Stimulated activated CD8-positive, alpha-beta memory T cell treated with anti-CD3 and anti-CD28 coated beads, Interleukin-15, amount 100 ng/mL, for 4 hours (primary cell): ENCODE measurements around the gene CAPZB.
"Not testable (repeated sequence)": the region's sequence is repeated elsewhere in the genome, so short reads cannot be mapped to it uniquely, and the experiment has no call there.

Experiments
- DNase-seq, 2 donors: peaks; one replicate each; pipeline ENCODE4 v3.0.0-alpha.2; 2020; ENCODE audit warnings: low read depth in 2 of 2

CAPZB gene

DNA sequence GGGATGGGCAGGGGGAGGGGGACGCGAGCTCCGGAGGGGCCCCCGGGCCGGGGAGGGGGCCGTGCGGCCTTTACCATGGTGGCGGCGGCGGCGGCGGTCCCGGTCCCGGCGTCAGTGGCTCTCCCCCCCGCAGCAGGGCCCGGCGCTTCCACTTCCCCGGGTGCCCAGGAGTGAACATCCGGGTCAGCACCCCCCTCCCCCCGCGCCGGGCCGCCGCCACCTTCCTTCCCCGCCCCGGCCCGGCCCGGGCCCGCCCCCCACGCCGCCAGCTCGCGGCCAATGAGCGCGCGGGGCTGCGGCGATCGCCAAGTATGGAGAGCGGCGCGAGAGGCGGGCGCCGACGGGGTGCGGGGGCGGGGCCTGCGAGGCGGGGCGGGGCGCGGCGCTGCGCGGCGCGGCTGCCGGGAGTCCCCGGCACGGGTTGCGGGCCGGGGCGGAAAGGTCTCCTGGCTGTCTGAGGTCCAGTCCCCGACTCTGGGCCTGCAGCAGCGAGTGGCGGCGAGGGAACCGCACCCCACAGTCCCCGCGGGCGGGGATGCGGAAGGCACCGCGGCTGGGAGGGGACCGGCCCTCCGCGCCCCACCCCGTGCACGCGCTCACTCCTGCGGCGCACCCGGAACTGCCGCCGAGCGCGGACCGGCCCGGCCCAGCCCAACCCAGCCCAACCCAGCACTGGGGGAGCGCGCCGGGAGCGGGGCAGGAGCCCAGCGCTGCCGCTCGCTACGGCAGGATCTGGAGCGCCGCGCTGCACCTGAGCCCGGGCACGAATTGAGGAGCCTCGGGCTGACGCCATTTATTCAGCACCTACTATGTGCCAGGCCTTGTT, at the start of gene CAPZB:
Gene CAPZB, minus strand, starts transcription at position 178 of the 826 bp plus-strand sequence. Its CDS starts 101 bp downstream, at position 77.
- DNase-seq, result peak; percentile 86 to 91

GRCh38 chr1:19534281-19534680, 48.9 kb upstream of the CAPZB start:
- no peak for DNase-seq

DNA sequence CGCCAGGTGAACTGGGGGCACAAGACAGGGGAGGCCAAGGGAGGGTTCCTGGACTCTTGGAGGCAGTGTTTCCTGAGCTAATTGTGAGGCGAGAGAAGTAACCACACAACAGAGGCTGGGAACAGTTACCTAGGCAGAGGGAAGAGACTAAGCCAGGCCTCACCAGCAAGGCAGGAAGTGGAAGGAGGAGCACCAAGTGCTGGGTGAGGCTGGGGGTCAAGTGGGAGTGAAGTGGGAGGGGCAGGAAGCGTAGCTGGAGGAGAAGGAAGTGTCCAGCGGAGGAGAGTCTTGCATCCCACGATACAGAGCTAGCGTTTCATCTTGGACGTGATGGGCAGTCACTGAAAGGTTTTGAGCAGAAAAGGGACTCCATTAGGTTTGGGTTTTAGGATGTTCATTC, 48.3 kb upstream of the CAPZB start:
- no peak for DNase-seq

- no peak for DNase-seq
These were observed 47.2 kb upstream of the CAPZB start for GRCh38 chr1:19532519-19532918.

- DNase-seq, result no peak
These were observed 44.3 kb upstream of the CAPZB start for GRCh38 chr1:19529664-19530063.

- DNase-seq, result no peak
These were observed 43.1 kb upstream of the CAPZB start for GRCh38 chr1:19528438-19528837.

DNA sequence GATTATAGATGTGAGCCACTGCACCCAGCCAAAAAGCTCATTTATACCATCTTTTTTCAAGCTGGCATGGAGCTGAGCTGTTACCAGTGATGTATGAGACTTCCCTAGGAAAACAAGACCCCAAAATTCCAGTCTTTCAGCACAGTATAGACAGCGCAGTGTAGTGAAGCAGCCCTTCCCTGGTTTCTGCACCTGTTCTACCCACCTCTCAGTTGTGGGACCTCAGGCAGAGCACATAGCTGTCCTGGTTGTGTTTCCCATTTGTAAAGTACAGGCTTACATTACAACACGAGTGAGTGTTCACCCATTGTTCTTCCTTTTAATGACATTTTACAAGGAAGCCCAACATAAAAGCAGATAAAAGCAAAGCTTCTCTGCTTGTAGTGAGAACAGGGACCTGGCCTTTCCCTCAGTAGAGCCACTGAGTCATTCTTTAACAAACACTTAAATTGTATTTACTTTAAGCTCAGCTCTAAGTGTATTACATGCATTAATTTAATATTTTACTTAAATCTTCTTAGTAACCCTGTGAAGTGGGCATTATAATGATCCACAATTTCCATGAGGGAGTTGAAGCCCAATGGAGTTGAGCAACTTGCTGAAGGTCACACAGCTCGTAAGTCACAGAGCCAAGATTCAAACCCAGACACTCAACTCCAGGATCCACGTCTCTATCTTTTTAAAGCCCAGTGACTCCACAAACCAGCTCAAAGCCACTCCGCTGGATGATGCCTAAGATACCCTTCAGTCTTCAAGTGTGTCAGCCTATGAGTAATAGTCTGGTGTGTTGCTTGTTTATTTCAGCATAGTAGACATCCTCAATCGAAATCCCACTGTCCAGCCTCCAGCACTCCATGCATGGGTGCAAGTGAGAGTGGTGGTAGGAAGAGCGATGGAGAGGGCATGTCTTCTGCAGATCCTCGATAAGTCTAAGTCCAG, 40.5 kb upstream of the CAPZB start:
- DNase-seq, result no peak

GRCh38 chr1:19524791-19525190, 39.5 kb upstream of the CAPZB start:
- DNase-seq, result no peak

- not testable (repeated sequence) for DNase-seq
These were observed 37.2 kb upstream of the CAPZB start for GRCh38 chr1:19522570-19522969.

GRCh38 chr1:19521411-19521810, 36.1 kb upstream of the CAPZB start:
- no peak for DNase-seq

DNA sequence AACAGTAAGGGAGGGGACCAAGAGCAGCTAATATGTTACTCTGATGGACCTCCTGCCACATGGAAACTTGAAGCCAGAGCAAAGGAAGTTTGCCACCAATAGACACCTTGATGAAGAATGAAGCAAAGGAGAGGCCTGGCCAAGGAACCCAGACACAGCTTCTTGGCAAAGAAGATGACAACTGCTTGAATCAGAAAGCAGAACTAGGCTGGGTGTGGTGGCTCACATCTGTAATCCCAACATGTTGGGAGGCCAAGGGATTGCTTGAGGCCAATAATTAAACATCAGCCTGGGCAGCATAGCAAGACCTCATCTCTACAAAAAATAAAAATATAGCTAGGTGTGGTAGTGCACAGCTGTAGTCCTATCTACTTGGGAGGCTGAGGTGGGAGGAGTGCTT, 31.7 kb upstream of the CAPZB start:
- DNase-seq, result no peak

DNA sequence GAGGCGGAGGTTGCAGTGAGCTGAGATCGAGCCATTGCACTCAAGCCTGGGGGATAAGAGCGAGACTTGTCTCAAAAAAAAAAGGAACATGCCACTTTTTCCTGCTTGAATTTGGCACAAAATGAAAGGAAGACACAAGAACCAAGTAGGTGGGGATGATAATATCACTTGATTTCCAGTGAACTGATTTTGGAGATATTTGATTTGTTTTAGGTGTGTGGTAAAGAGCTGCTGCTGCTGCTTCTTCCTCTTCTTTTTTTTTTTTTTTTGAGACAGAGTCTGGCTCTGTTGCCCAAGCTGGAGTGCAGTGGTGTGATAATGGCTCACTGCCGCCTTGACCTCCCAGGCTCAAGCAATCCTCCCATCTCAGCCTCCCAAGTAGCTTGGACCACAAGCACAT, 29.9 kb upstream of the CAPZB start:
- no peak for DNase-seq

GRCh38 chr1:19514391-19514831, 29.1 kb upstream of the CAPZB start:
- no peak for DNase-seq

GRCh38 chr1:19512545-19512944, 27.2 kb upstream of the CAPZB start:
- DNase-seq, result no peak

- no peak for DNase-seq
These were observed 25.8 kb upstream of the CAPZB start for GRCh38 chr1:19511116-19511515.

DNA sequence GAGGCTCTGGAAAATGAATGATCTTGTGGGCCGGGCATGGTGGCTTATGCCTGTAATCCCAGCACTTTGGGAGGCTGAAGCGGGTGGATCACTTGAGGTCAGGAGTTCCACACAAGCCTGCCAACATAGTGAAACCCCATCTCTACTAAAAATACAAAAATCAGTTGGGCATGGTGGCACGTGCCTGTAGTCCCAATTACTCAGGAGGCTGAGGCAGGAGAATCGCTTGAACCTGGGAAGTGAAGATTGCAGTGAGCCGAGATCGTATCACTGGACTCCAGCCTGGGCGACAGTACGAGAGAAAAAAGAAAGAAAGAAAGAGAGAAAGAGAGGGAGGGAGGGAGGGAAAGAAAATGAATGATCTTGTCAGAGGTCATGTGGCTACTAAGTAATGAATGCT, 24.3 kb upstream of the CAPZB start:
- DNase-seq, result not testable (repeated sequence)

DNA sequence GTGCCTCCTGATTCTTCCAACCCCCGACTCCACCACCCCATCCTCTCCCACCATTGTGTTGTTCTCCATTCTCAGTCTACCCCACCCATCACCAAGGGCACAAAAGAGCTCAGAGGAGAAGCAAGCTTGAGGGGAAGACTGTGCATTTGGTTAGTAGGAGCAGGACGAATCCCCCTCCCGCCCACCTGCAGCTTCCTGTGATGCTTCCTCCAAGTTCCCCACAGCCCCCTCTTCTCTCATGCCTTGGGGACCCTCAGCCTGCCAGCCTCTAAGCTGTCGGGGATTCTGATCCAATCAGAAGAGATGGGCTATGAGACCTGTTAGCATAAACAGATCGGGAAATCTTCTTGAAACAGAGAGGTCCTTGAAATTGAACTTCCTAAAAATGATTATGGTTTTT, 22.2 kb upstream of the CAPZB start:
- no peak for DNase-seq

DNA sequence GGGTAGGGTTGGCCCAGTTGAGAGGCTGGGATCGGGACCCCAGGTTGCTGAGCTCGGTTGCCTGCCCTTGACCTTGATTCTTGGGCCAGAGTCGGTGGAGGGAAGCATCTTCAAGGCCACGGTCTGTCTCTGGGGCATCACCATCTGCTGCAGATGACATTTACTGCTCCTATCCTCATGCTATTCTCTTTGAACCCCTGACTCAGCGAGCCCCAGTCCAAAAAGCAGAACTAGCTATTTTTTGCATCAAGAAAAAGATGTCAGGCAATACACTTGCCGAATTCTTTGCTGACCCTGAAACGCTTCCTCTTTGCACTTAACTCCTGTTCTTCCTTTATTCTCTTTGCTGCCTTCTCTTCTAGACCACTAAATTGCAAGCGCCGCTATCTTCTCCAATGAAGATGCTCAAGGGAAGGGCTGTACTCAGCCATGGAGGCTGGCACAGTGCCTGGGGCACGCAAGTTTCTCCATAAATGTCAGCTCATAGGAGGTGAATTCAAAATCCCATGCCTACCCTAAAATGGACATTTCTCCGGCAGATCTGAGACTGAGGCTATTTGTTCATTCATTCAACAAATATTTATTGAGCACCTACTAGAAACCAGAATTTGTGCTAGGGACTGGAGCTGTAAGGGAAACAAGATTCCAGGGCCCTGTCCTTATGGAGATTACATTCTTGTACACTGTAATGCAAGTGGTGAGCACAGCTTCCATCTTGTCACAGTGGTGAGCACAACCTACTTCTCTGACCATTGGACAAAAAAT, 20.5 kb upstream of the CAPZB start:
- DNase-seq, result no peak

- no peak for DNase-seq
These were observed 19.7 kb upstream of the CAPZB start for GRCh38 chr1:19504796-19505692.

- DNase-seq, result not testable (repeated sequence)
These were observed 16.9 kb upstream of the CAPZB start for GRCh38 chr1:19502284-19502683.

DNA sequence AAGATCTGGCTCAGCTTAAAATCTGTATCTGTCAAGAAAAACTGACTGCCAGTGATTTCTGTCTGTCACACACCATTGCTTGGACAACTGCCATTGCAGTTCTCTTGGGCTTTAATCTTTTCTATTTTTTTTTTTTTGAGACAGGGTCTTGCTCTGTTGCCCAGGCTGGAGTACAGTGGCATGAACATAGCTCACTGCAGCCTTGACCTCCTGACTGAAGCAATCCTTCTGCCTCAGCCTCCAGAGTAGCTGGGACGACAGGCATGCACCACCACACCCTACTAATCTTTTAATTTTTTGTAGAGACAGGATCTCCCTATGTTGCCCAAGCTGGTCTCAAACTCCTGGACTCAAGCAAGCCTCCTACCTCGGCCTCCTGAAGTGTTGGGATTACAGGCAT, 14.5 kb upstream of the CAPZB start:
- not testable (repeated sequence) for DNase-seq
